Measurements from ENCODE around the gene FAM53B.

FAM53B gene

GRCh38 chr10:124709861-124710260 lies 34.3 kb downstream of the FAM53B start:
- no peak for DNase-seq (ENCODE audit: low read depth, low spot score)

- DNase-seq (ENCODE audit: low read depth, low spot score), result no peak
Observed at GRCh38 chr10:124708922-124709520, 35.2 kb downstream of the FAM53B start.

GRCh38 chr10:124708246-124708779 lies 35.9 kb downstream of the FAM53B start:
- no peak for DNase-seq (ENCODE audit: low read depth, low spot score)

- DNase-seq (ENCODE audit: low read depth, low spot score), result no peak
Observed at GRCh38 chr10:124707551-124707950, 36.6 kb downstream of the FAM53B start.

- DNase-seq (ENCODE audit: low read depth, low spot score), result no peak
Observed at GRCh38 chr10:124707144-124707467, 37.1 kb downstream of the FAM53B start.

GRCh38 chr10:124706462-124707143 lies 37.6 kb downstream of the FAM53B start:
- DNase-seq (ENCODE audit: low read depth, low spot score), result no peak

GRCh38 chr10:124705817-124706461 lies 38.2 kb downstream of the FAM53B start:
- no peak for DNase-seq (ENCODE audit: low read depth, low spot score)

GRCh38 chr10:124705381-124705740 lies 38.8 kb downstream of the FAM53B start:
- DNase-seq (ENCODE audit: low read depth, low spot score), result no peak

- no peak for DNase-seq (ENCODE audit: low read depth, low spot score)
Observed at GRCh38 chr10:124704428-124705380, 39.5 kb downstream of the FAM53B start.

- DNase-seq (ENCODE audit: low read depth, low spot score), result no peak
Observed at GRCh38 chr10:124703778-124704427, 40.3 kb downstream of the FAM53B start.

GRCh38 chr10:124703372-124703771 lies 40.8 kb downstream of the FAM53B start:
- no peak for DNase-seq (ENCODE audit: low read depth, low spot score)

- no peak for DNase-seq (ENCODE audit: low read depth, low spot score)
Observed at GRCh38 chr10:124701881-124702656, 42.1 kb downstream of the FAM53B start.

- peak; percentile 38 for DNase-seq (ENCODE audit: low read depth, low spot score)
Observed at GRCh38 chr10:124701435-124701834, 42.7 kb downstream of the FAM53B start.

- no peak for DNase-seq (ENCODE audit: low read depth, low spot score)
Observed at GRCh38 chr10:124701038-124701365, 43.2 kb downstream of the FAM53B start.

- DNase-seq (ENCODE audit: low read depth, low spot score), result no peak
Observed at GRCh38 chr10:124700293-124701037, 43.7 kb downstream of the FAM53B start.

GRCh38 chr10:124699471-124700292 lies 44.5 kb downstream of the FAM53B start:
- DNase-seq (ENCODE audit: low read depth, low spot score), result no peak

GRCh38 chr10:124698545-124699469 lies 45.4 kb downstream of the FAM53B start:
- no peak for DNase-seq (ENCODE audit: low read depth, low spot score)
